ENCODE data around the gene PACRG. TPM values are rescaled to one million over a fixed set of nuclear protein-coding genes. Genes with fewer than 3 reads are reported as not detected.

The PACRG gene
- total RNA-seq, 2 experiments from 2014 or later = 0.66 to 0.81 TPM

- DNase-seq (no peak), ATAC-seq (ENCODE audit: poor library complexity) (no peak)
- Mint-ChIP-seq H3K27ac (no peak overlapping the region), H3K4me3 (no peak overlapping the region), H3K27me3 (no peaks in the 10 kb centered on the region), H3K36me3 (ENCODE audit: low read depth) (no peaks in the 10 kb centered on the region), H3K4me1 (ENCODE audit: low read depth) (no peaks in the 10 kb centered on the region), H3K9me3 (no peaks in the 10 kb centered on the region)
- no peaks in the 10 kb centered on the region for H3K9me3 ChIP-seq (ENCODE audit: control insufficient read depth in 1 of 2, insufficient read depth in 1 of 2, low read length in 2 of 2)
- H3K4me1 ChIP-seq (ENCODE audit: insufficient read depth, low read length) = no peaks in the 10 kb centered on the region
- intact Hi-C loops (cut with DNase I, micrococcal nuclease) = no loop called here
- H3K27ac ChIP-seq (ENCODE audit: low read depth in 1 of 2, low read length in 2 of 2) = no peak overlapping the region
- no peak overlapping the region for H3K4me3 ChIP-seq (ENCODE audit: low read length)
- ChIA-PET CTCF (no interaction called here), POLR2A (no interaction called here)
- no peaks in the 10 kb centered on the region for H3K27me3 ChIP-seq (ENCODE audit: control insufficient read depth in 1 of 2, insufficient read depth in 2 of 2, low read length in 2 of 2)
- no peaks in the 10 kb centered on the region for H3K36me3 ChIP-seq (ENCODE audit: insufficient read depth, low read length)
- TF ChIP-seq CTCF (IDR thresholded peaks at IDR 0.05) = no peak
Measured at GRCh38 chr6:163344411-163344810, 616.6 kb downstream of the PACRG start.

DNA sequence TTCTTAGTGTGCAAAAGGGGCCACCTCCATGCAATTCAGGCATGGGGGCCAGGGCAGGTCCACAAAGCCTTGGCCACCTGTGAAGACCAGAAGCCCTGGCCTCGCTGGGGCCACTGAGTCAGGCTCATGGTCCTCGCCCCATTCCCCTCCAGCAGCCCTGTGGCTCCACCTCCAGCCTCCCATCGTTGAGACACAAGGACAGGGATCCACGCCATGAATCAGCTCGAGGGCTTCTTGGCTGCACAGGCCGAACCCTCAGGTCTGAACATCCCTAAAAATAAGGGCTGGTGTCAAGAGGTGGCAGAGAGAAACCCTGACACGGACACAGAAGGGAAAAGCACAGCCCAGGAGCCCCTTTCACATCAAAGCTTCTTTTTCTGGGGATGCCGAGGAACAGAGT, 618.2 kb downstream of the PACRG start:
- Mint-ChIP-seq H3K4me1 (ENCODE audit: low read depth) (no peaks in the 10 kb centered on the region), H3K36me3 (ENCODE audit: low read depth) (no peaks in the 10 kb centered on the region), H3K9me3 (no peaks in the 10 kb centered on the region), H3K27me3 (no peaks in the 10 kb centered on the region), H3K4me3 (no peak overlapping the region), H3K27ac (no peak overlapping the region)
- CTCF ChIA-PET = no interaction called here
- ATAC-seq (ENCODE audit: poor library complexity) (no peak), DNase-seq (no peak)
- intact Hi-C loops (cut with DNase I, micrococcal nuclease) = no loop called here
- Histone ChIP-seq H3K9me3 (ENCODE audit: control insufficient read depth in 1 of 2, insufficient read depth in 1 of 2, low read length in 2 of 2) (no peaks in the 10 kb centered on the region), H3K4me1 (ENCODE audit: insufficient read depth, low read length) (no peaks in the 10 kb centered on the region), H3K27me3 (ENCODE audit: control insufficient read depth in 1 of 2, insufficient read depth in 2 of 2, low read length in 2 of 2) (no peaks in the 10 kb centered on the region), H3K27ac (ENCODE audit: low read depth in 1 of 2, low read length in 2 of 2) (no peak overlapping the region), H3K4me3 (ENCODE audit: low read length) (no peak overlapping the region), H3K36me3 (ENCODE audit: insufficient read depth, low read length) (no peaks in the 10 kb centered on the region)
- POLR2A ChIA-PET = no interaction called here
- no peak for TF ChIP-seq CTCF (IDR thresholded peaks at IDR 0.05)

DNA sequence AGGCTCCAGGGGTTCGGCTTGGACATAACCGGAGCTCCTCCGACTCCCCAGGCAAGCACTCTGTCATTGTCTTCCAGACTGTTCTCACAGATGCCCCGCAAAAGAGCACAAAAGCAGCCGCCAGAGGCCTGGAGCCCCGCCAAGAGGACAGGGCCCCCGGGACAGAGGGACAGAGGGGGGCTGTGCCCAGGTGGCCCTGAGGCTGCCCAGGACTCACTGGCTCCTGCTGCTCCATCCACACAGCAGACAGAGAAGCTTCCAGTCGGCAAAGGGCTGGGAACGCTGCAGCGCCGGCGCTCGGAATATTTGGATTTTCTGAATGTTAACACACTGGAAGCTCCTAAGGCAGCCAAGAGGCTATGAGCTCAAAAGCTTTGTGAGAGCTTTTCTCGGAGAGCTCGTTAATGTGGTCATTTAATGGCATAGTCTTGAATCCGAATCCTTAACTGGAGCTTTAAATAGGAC, 618.8 kb downstream of the PACRG start:
- intact Hi-C loops (cut with DNase I, micrococcal nuclease) = no loop called here
- H3K4me3 Mint-ChIP-seq = no peak overlapping the region
- Histone ChIP-seq H3K9me3 (ENCODE audit: control insufficient read depth in 1 of 2, insufficient read depth in 1 of 2, low read length in 2 of 2) (no peaks in the 10 kb centered on the region), H3K27me3 (ENCODE audit: control insufficient read depth in 1 of 2, insufficient read depth in 2 of 2, low read length in 2 of 2) (no peaks in the 10 kb centered on the region), H3K27ac (ENCODE audit: low read depth in 1 of 2, low read length in 2 of 2) (no peak overlapping the region), H3K4me3 (ENCODE audit: low read length) (no peak overlapping the region), H3K36me3 (ENCODE audit: insufficient read depth, low read length) (no peaks in the 10 kb centered on the region), H3K4me1 (ENCODE audit: insufficient read depth, low read length) (no peaks in the 10 kb centered on the region)
- CTCF ChIA-PET = no interaction called here
- H3K36me3 Mint-ChIP-seq (ENCODE audit: low read depth) = no peaks in the 10 kb centered on the region
- no peaks in the 10 kb centered on the region for H3K9me3 Mint-ChIP-seq
- ATAC-seq (ENCODE audit: poor library complexity) (no peak), DNase-seq (no peak)
- no peaks in the 10 kb centered on the region for H3K27me3 Mint-ChIP-seq
- no peak overlapping the region for H3K27ac Mint-ChIP-seq
- POLR2A ChIA-PET = no interaction called here
- no peak for TF ChIP-seq CTCF (IDR thresholded peaks at IDR 0.05)
- H3K4me1 Mint-ChIP-seq (ENCODE audit: low read depth) = no peaks in the 10 kb centered on the region
